ENCODE results near the gene COQ5.

DNA sequence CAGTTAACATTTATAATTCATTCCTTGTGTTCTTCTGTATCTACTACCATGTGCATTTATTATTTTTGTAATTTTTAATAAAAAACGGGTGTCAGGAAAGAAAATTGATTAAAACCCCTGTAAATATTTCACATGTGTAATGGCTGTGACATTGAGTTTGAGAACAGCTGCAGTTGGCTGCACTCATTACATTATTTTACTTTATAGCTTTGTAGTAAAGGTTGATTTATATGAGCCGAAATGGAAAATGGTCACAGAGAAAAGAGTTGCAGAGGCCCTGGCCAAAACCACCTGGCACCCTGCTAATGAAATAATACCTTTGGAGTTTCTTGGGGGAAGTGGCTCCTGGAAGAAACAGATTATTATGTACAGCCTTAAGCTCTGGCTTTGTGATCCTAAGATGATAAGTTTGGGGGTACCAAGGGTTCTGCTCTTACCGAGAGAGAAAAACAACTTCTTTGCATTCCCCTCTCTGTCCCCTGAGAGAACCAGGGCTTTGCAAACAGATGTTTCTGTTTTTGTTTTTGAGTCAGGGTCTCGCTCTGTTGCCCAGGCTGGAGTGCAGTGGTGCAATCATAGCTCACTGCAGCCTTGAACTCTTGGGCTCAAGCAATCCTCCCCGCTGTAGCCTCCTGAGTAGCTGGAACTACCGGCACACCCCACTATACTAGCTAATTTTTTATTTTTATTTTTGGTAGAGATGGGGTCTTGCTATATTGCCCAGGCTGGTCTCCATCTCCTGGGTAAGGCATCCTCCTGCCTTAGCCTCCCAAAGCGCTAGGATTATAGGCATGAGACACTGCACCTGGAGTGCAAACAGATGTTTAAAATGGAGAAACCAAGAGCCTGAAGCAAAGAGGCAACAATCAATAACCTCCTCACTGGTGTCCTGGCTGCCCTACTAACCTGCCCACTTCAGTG lies 42.7 kb downstream of the COQ5 start:
- TF ChIP-seq, protein P1, sequence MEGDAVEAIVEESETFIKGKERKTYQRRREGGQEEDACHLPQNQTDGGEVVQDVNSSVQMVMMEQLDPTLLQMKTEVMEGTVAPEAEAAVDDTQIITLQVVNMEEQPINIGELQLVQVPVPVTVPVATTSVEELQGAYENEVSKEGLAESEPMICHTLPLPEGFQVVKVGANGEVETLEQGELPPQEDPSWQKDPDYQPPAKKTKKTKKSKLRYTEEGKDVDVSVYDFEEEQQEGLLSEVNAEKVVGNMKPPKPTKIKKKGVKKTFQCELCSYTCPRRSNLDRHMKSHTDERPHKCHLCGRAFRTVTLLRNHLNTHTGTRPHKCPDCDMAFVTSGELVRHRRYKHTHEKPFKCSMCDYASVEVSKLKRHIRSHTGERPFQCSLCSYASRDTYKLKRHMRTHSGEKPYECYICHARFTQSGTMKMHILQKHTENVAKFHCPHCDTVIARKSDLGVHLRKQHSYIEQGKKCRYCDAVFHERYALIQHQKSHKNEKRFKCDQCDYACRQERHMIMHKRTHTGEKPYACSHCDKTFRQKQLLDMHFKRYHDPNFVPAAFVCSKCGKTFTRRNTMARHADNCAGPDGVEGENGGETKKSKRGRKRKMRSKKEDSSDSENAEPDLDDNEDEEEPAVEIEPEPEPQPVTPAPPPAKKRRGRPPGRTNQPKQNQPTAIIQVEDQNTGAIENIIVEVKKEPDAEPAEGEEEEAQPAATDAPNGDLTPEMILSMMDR (IDR thresholded peaks at IDR 0.05) = no peak
- no peak for TF ChIP-seq POLR2A (IDR thresholded peaks at IDR 0.05)
